CD14-positive monocyte (primary cell): Measurements from ENCODE around the gene ITGAL. TPM values are rescaled to one million over a fixed set of nuclear protein-coding genes. Genes with fewer than 3 reads are reported as not detected.

Source experiments
- DNase-seq, 3 donors: peaks; one replicate each; pipeline ENCODE4 v3.0.0-alpha.2; 2011 to 2022
- H2AFZ ChIP-seq: 2 replicates; pipeline ENCODE4 v1.6.0; 2012; ENCODE audit warnings: mild to moderate bottlenecking, low read depth, low read length, inconsistent platforms; ENCODE audit not compliant: insufficient read depth, poor library complexity, severe bottlenecking
- H3K27ac ChIP-seq, 2 donors: 1 replicate in 1 of 2; 2 replicates in 1 of 2; pipeline ENCODE4 v1.5.1; 2012 to 2013; ENCODE audit warnings: low read length in 2 of 2, control low read depth in 1 of 2, inconsistent platforms in 1 of 2, low read depth in 1 of 2, mild to moderate bottlenecking in 1 of 2
- H3K27me3 ChIP-seq, 2 donors: one replicate each; pipeline versions ENCODE4 v1.6.0 to v1.6.1; 2011 to 2013; ENCODE audit warnings: low read length in 2 of 2; ENCODE audit not compliant: control insufficient read depth in 2 of 2, insufficient read depth in 2 of 2
- H3K36me3 ChIP-seq, 2 donors: replicated peaks in 1 of 2; 1 replicate in 1 of 2; 2 replicates in 1 of 2; pipeline versions ENCODE4 v1.5.1 to v1.6.1; 2012 to 2013; ENCODE audit warnings: low read length in 2 of 2, control low read depth in 1 of 2, inconsistent platforms in 1 of 2, mild to moderate bottlenecking in 1 of 2; ENCODE audit not compliant: insufficient read depth in 2 of 2, control insufficient read depth in 1 of 2
- H3K4me1 ChIP-seq, 2 donors: 1 replicate in 1 of 2; 2 replicates in 1 of 2; pipeline versions ENCODE4 v1.5.1 to v1.6.1; 2012 to 2013; ENCODE audit warnings: low read length in 2 of 2, control low read depth in 1 of 2, inconsistent platforms in 1 of 2, mild to moderate bottlenecking in 1 of 2, moderate library complexity in 1 of 2; ENCODE audit not compliant: insufficient read depth in 2 of 2, control insufficient read depth in 1 of 2
- H3K4me2 ChIP-seq: replicated peaks from 2 replicates; pipeline ENCODE3; 2012; ENCODE audit warnings: low read length, moderate library complexity, mild to moderate bottlenecking; ENCODE audit not compliant: poor library complexity, severe bottlenecking; ENCODE audit errors: extremely low read depth
- H3K4me3 ChIP-seq, 3 experiments: fragments of 200-600 bp in 1 of 3; sonication (generic) in 1 of 3; replicated peaks in 1 of 3; 1 replicate in 2 of 3; 2 replicates in 1 of 3; pipeline ENCODE4 v1.5.1; 2011 to 2013; ENCODE audit warnings: low read length in 3 of 3, mild to moderate bottlenecking in 3 of 3, control low read depth in 2 of 3, low read depth in 2 of 3, inconsistent platforms in 1 of 3, moderate library complexity in 1 of 3
- H3K79me2 ChIP-seq: 2 replicates; pipeline ENCODE4 v1.6.0; 2012; ENCODE audit warnings: mild to moderate bottlenecking, control low read depth, inconsistent platforms, low read length, moderate library complexity; ENCODE audit not compliant: insufficient read depth
- H3K9ac ChIP-seq: 2 replicates; pipeline ENCODE4 v1.6.0; 2017; ENCODE audit warnings: low read length, mild to moderate bottlenecking; ENCODE audit not compliant: insufficient read depth, poor library complexity, severe bottlenecking
- H3K9me3 ChIP-seq, 2 donors: replicated peaks in 1 of 2; 1 replicate in 1 of 2; 2 replicates in 1 of 2; pipeline versions ENCODE4 v1.5.1 to v1.6.1; 2012 to 2013; ENCODE audit warnings: low read length in 2 of 2, control low read depth in 1 of 2; ENCODE audit not compliant: control insufficient read depth in 1 of 2, insufficient read depth in 1 of 2
- H4K20me1 ChIP-seq: 2 replicates; pipeline ENCODE4 v1.6.0; 2012; ENCODE audit warnings: mild to moderate bottlenecking, low read length, control low read depth, moderate library complexity; ENCODE audit not compliant: insufficient read depth
- H3K27ac Mint-ChIP-seq, 7 donors: one replicate each; pipeline ENCODE4 v1.8.0; 2020; ENCODE audit warnings: mild to moderate bottlenecking in 7 of 7, mixed read lengths in 7 of 7, moderate library complexity in 6 of 7, inconsistent platforms in 2 of 7
- H3K27me3 Mint-ChIP-seq, 3 donors: one replicate each; pipeline ENCODE4 v1.8.0; 2021 to 2022; ENCODE audit warnings: low read depth in 3 of 3, mild to moderate bottlenecking in 3 of 3, mixed read lengths in 3 of 3, moderate library complexity in 3 of 3, inconsistent platforms in 1 of 3
- H3K36me3 Mint-ChIP-seq, 2 donors: one replicate each; pipeline ENCODE4 v1.8.0; 2020; ENCODE audit warnings: mixed read lengths in 2 of 2, inconsistent platforms in 1 of 2, mild to moderate bottlenecking in 1 of 2
- H3K4me1 Mint-ChIP-seq: one replicate; pipeline ENCODE4 v1.8.0; 2020; ENCODE audit warnings: mild to moderate bottlenecking, mixed read lengths
- H3K4me3 Mint-ChIP-seq, 2 donors: one replicate each; pipeline ENCODE4 v1.8.0; 2020; ENCODE audit warnings: mild to moderate bottlenecking in 2 of 2, mixed read lengths in 2 of 2, moderate library complexity in 1 of 2
- H3K9me3 Mint-ChIP-seq, 7 donors: one replicate each; pipeline ENCODE4 v1.8.0; 2020 to 2022; ENCODE audit warnings: mixed read lengths in 7 of 7, mild to moderate bottlenecking in 6 of 7, moderate library complexity in 6 of 7, inconsistent platforms in 2 of 7
- WGBS: methylation state at CpG from one replicate; pipeline ENCODE4 v1.1.5; 2013; ENCODE audit warnings: missing lambda C conversion rate; ENCODE audit not compliant: insufficient coverage; 5-methylcytosine and 5-hydroxymethylcytosine counted together
- intact Hi-C, 2 donors: fragments of 100-400 bp; cut with micrococcal nuclease; formaldehyde crosslinking; loops; one replicate each; pipeline versions ENCODE4 v1.15.0 to v1.15.1; 2023
- polyA plus RNA-seq, 3 donors: library from polyadenylated mRNA; depleted of rRNA in 1 of 3; unstranded in 2 of 3; stranded (reverse) in 1 of 3; fragments of 300-500 nt in 2 of 3; fragments of >200 nt in 1 of 3; fragmentation: Illumina TruSeq in 2 of 3; gene quantifications; 1 replicate in 2 of 3; 2 replicates in 1 of 3; pipeline ENCODE4 v1.2.3, GENCODE V29; 2012 to 2021
- TF ChIP-seq, protein P1 (sequence below): fragments of 200-600 bp; IDR thresholded peaks from one replicate; pipeline ENCODE4 v1.8.0; 2022; ENCODE audit warnings: antibody characterized with exemption, mild to moderate bottlenecking

Gene ITGAL
- polyA plus RNA-seq, 3 donors: 56.8 to 474 (median 109) TPM

DNA sequence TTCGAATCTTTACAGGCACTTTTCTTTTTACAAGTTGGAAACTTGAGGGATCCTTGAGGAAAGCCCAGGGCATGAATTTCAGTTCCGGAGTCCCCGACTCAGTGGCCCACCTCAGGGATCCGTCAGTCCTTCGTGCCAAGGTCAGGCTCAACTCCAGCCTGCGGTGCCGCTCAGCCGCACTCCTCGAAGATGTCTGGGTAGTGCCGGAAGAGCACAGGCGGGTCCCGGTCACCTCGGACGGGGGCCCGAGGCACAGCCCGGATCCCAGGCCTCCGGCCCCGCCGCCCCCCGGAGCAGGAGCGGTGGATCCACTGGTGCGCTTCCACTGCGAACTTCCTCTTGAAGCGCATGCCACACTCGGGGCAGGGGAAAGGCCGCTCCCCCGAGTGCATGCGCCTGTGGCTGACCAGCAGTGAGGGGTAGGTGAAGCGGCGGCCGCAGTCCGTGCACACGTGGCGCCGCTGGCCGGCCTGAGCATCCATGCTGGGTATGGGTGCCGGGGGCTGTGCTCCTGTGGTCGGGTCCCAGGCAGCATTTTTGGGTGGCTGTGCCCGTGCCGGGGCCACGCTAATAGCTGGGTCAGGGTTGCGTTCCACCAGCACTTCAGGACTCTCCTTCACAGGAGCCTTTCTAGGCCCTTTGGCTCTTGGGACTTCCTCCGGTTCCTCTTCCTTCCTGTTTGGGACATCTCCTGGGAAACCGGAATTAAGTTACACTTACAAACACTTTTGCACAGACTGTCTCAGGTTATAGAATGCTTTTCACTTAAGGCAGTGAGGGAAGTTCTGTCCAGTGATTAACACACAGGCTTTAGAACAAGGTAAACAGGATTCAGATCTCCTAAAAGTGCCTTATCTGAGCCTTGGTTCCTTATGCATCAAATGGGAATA, 97.4 kb downstream of the ITGAL start:
- peaks cover 48 to 56% of the 10 kb centered on the region in 2 donors for H3K4me1 ChIP-seq
- Mint-ChIP-seq H3K27me3 (peaks cover 1 to 6% (median 3%) of the 10 kb centered on the region in 3 donors), H3K4me3 (no peak overlapping the region), H3K27ac (peak overlapping the region in 5 of 7 donors; percentile 18 to 45 (median 35)), H3K4me1 (peaks cover 43% of the 10 kb centered on the region), H3K9me3 (no peaks in the 10 kb centered on the region), H3K36me3 (no peaks in the 10 kb centered on the region)
- peak overlapping the region in 1 of 3 experiments; percentile 87 for H3K4me3 ChIP-seq
- no peaks in the 10 kb centered on the region for H3K36me3 ChIP-seq
- H3K9me3 ChIP-seq: no peaks in the 10 kb centered on the region
- WGBS: 93% methylated on average over 42 of the region's 44 CpGs
- H3K4me2 ChIP-seq: peak overlapping the region; percentile 97
- DNase-seq: peak in 1 of 3 donors; percentile 26
- TF ChIP-seq, protein P1, sequence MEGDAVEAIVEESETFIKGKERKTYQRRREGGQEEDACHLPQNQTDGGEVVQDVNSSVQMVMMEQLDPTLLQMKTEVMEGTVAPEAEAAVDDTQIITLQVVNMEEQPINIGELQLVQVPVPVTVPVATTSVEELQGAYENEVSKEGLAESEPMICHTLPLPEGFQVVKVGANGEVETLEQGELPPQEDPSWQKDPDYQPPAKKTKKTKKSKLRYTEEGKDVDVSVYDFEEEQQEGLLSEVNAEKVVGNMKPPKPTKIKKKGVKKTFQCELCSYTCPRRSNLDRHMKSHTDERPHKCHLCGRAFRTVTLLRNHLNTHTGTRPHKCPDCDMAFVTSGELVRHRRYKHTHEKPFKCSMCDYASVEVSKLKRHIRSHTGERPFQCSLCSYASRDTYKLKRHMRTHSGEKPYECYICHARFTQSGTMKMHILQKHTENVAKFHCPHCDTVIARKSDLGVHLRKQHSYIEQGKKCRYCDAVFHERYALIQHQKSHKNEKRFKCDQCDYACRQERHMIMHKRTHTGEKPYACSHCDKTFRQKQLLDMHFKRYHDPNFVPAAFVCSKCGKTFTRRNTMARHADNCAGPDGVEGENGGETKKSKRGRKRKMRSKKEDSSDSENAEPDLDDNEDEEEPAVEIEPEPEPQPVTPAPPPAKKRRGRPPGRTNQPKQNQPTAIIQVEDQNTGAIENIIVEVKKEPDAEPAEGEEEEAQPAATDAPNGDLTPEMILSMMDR: no peak
- H2AFZ ChIP-seq: no peak overlapping the region
- no peaks in the 10 kb centered on the region for H3K27me3 ChIP-seq
- intact Hi-C loops: loop anchor here (5.0 kb wide), 2 partner anchors 33 to 87 kb away; partner anchors contain the start of gene FBRS (in 1 of the 2)
- H3K9ac ChIP-seq: no peak overlapping the region
- H3K79me2 ChIP-seq: peaks cover 17% of the 10 kb centered on the region
- peak overlapping the region in 1 of 2 donors; percentile 3 for H3K27ac ChIP-seq
- H4K20me1 ChIP-seq: no peaks in the 10 kb centered on the region

DNA sequence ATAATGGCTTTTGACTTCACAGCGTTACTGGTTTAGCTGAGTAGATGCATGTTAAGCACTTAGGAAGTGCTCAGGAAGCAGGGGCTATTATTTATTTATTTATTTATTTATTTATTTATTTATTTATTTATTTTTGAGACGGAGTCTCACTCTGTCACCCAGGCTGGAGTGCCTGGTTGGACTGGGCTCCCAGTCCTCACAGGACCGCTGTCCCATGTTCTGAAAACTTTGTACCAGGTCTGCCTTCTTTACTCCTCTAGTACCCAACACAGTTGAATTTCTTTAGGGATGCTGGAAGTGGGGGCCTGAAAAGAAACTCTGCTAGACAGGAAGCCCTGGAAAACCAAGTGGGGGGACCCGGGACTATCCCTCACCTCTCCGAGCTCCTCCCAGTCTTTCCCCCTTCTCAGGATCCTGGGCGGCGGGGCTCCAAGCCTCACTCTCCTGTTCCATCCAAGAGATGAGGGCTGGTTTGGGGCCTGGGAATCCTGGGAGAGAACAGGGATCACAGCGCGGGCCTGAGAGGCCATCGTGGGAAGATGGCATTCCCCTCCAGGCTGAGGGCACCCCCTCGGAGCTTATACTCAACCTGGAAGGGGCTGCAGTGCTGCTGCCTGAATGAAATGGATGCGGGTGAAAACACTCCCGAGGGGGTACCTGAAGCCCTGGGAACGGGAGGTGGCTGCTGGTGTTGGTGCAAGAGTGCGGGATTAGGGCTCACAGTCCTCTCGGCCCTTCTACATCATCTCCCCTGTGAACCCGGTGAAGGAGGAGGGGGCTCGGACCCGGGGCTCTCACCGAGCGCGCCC, 98.3 kb downstream of the ITGAL start:
- Histone ChIP-seq H3K9ac (peak overlapping the region; percentile 86), H3K27ac (peak overlapping the region; percentile 73 to 90), H3K4me2 (peak overlapping the region; percentile 97), H3K4me3 (peak overlapping the region; percentile 81 to 87 (median 87)), H3K36me3 (no peaks in the 10 kb centered on the region), H2AFZ (peak overlapping the region; percentile 89), H3K9me3 (no peaks in the 10 kb centered on the region), H4K20me1 (no peaks in the 10 kb centered on the region), H3K27me3 (no peaks in the 10 kb centered on the region), H3K4me1 (peaks cover 48 to 64% of the 10 kb centered on the region in 2 donors), H3K79me2 (peaks cover 17% of the 10 kb centered on the region)
- TF ChIP-seq, protein P1: no peak
- 2% methylated on average over 7 of the region's 22 CpGs for WGBS
- Mint-ChIP-seq H3K27me3 (peaks cover 1 to 2% (median 2%) of the 10 kb centered on the region in 3 donors), H3K36me3 (no peaks in the 10 kb centered on the region), H3K4me1 (peaks cover 51% of the 10 kb centered on the region), H3K9me3 (no peaks in the 10 kb centered on the region), H3K4me3 (peak overlapping the region; percentile 81 to 91), H3K27ac (peak overlapping the region; percentile 70 to 91 (median 88))
- intact Hi-C loops: loop anchor here (5.0 kb wide), 2 partner anchors 34 to 86 kb away; partner anchors contain the start of gene FBRS (in 1 of the 2)
- no peak for DNase-seq
